HEK293T (cell line): ENCODE measurements around the gene TKFC.

Experiments used
- ELF4 ChIP-seq: fragments of 450-650 bp; IDR thresholded peaks from 2 replicates; pipeline ENCODE4 v1.6.1; 2017; ENCODE audit warnings: antibody characterized with exemption
- FOXM1 ChIP-seq: fragments of 450-650 bp; IDR thresholded peaks from 2 replicates; pipeline ENCODE4 v1.6.1; 2017; ENCODE audit warnings: mild to moderate bottlenecking, borderline replicate concordance
- PKNOX1 ChIP-seq: fragments of 450-650 bp; IDR thresholded peaks from 2 replicates; pipeline ENCODE4 v1.6.1; 2016

GRCh38 chr11:61283613-61284012, 49.4 kb upstream of the TKFC start:
- no peak for TF ChIP-seq FOXM1
- TF ChIP-seq PKNOX1: no peak
- TF ChIP-seq ELF4: no peak
